ENCODE measurements around the gene STXBP3. TPM values are rescaled to one million over a fixed set of nuclear protein-coding genes. Genes with fewer than 3 reads are reported as not detected.
"Not testable (repeated sequence)": the region's sequence is repeated elsewhere in the genome, so short reads cannot be mapped to it uniquely, and the experiment has no call there.

The STXBP3 gene
- total RNA-seq, 1 donor from 2014 or later = 78.0 TPM

GRCh38 chr1:108728327-108728923 is 18.0 kb upstream of the STXBP3 start:
- DNase-seq (ENCODE audit: low spot score) = no peak

GRCh38 chr1:108729481-108729880 is 17.0 kb upstream of the STXBP3 start:
- no peak for DNase-seq (ENCODE audit: low spot score)

- DNase-seq (ENCODE audit: low spot score) = no peak
These were observed 14.1 kb upstream of the STXBP3 start for GRCh38 chr1:108732398-108732797.

GRCh38 chr1:108734171-108734865 is 12.2 kb upstream of the STXBP3 start:
- no peak for DNase-seq (ENCODE audit: low spot score)

- DNase-seq (ENCODE audit: low spot score) = no peak
These were observed 4.2 kb upstream of the STXBP3 start for GRCh38 chr1:108742253-108742652.

- DNase-seq (ENCODE audit: low spot score) = no peak
These were observed 493 bp upstream of the STXBP3 start for GRCh38 chr1:108745980-108746381.

GRCh38 chr1:108747171-108747850 is 837 bp downstream of the STXBP3 start:
- DNase-seq (ENCODE audit: low spot score) = peak; percentile 92

- no peak for DNase-seq (ENCODE audit: low spot score)
These were observed 1.4 kb downstream of the STXBP3 start for GRCh38 chr1:108747898-108748297.

- no peak for DNase-seq (ENCODE audit: low spot score)
These were observed 2.6 kb downstream of the STXBP3 start for GRCh38 chr1:108749081-108749480.

- DNase-seq (ENCODE audit: low spot score) = no peak
These were observed 4.2 kb downstream of the STXBP3 start for GRCh38 chr1:108750476-108751181.

- DNase-seq (ENCODE audit: low spot score) = no peak
These were observed 6.9 kb downstream of the STXBP3 start for GRCh38 chr1:108753363-108753762.

GRCh38 chr1:108758796-108759195 is 12.3 kb downstream of the STXBP3 start:
- no peak for DNase-seq (ENCODE audit: low spot score)

GRCh38 chr1:108767115-108767514 is 20.6 kb downstream of the STXBP3 start:
- DNase-seq (ENCODE audit: low spot score) = no peak

GRCh38 chr1:108767708-108768107 is 21.2 kb downstream of the STXBP3 start:
- DNase-seq (ENCODE audit: low spot score) = no peak

GRCh38 chr1:108777839-108778238 is 31.4 kb downstream of the STXBP3 start:
- no peak for DNase-seq (ENCODE audit: low spot score)

- DNase-seq (ENCODE audit: low spot score) = no peak
These were observed 33.0 kb downstream of the STXBP3 start for GRCh38 chr1:108779455-108779854.

- DNase-seq (ENCODE audit: low spot score) = no peak
These were observed 34.6 kb downstream of the STXBP3 start for GRCh38 chr1:108780937-108781574.

GRCh38 chr1:108781575-108781944 is 35.1 kb downstream of the STXBP3 start:
- not testable (repeated sequence) for DNase-seq (ENCODE audit: low spot score)

GRCh38 chr1:108785264-108785663 is 38.8 kb downstream of the STXBP3 start:
- DNase-seq (ENCODE audit: low spot score) = no peak

- no peak for DNase-seq (ENCODE audit: low spot score)
These were observed 39.4 kb downstream of the STXBP3 start for GRCh38 chr1:108785880-108786279.

GRCh38 chr1:108791790-108792189 is 45.3 kb downstream of the STXBP3 start:
- no peak for DNase-seq (ENCODE audit: low spot score)

- no peak for DNase-seq (ENCODE audit: low spot score)
These were observed 45.9 kb downstream of the STXBP3 start for GRCh38 chr1:108792420-108792819.

Data from umbilical cord (tissue), 2 donors.